NCI-H1694 treated with DMSO at 0.1 percent for 48 hours (cell line): ENCODE measurements around the gene AKIP1.

ENCODE experiments used
- DNase-seq: peaks from one replicate; lab custom pipeline; 2025; lab: John Stamatoyannopoulos, UW

The AKIP1 gene

DNA sequence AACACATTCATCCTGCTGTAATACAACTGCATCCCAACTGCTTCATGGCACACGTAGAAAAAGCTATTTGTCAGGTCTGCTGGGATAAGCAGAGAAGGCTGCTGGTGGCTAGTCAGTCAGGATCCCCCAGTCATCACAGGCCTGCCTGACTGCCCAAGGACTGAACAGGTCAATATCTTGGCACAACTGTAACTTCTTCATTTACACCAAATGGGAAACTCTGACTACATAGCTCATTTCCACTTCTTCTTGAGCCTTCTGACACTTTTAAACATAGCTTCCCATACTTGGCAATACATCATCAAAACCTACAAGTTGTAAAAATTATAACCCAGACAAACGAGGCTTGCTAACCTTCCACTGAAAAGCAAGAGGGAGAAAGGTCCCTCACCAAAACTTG, 50.4 kb downstream of the AKIP1 start:
- DNase-seq = no peak

DNA sequence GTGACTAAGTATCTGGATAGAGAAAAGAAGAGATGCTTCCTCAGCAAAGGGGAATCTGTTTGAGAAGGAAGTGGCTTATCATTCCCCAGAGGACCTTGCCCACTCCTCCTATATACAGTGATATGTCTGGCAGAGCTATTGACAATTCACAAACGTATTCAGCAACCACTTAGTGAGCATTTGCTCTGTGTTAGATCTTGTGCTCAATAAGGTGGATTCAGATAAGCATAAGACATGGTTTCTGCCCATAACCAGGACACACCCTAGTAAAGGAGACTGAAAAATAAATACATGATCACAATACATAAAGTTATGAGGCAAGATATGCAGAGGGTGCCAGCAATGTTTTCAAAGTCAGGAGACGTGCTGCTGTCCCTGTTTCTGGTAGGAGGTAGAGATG, 51.9 kb downstream of the AKIP1 start:
- no peak for DNase-seq

- peak; percentile 49 for DNase-seq
Observed at GRCh38 chr11:8963569-8964323, 52.8 kb downstream of the AKIP1 start.

GRCh38 chr11:8964324-8965320, 53.6 kb downstream of the AKIP1 start, which contains the start of gene TMEM9B:
Gene TMEM9B (minus strand): TSS chr11:8964442. CDS start chr11:8964313, 129 bp downstream.
- peak; percentile 57 for DNase-seq

GRCh38 chr11:8967184-8967583, 56.2 kb downstream of the AKIP1 start:
- DNase-seq = no peak
